ENCODE data around the gene PARVA.
"Not testable (repeated sequence)": the region's sequence is repeated elsewhere in the genome, so short reads cannot be mapped to it uniquely, and the experiment has no call there.

Gene PARVA, protein sequence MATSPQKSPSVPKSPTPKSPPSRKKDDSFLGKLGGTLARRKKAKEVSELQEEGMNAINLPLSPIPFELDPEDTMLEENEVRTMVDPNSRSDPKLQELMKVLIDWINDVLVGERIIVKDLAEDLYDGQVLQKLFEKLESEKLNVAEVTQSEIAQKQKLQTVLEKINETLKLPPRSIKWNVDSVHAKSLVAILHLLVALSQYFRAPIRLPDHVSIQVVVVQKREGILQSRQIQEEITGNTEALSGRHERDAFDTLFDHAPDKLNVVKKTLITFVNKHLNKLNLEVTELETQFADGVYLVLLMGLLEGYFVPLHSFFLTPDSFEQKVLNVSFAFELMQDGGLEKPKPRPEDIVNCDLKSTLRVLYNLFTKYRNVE

GRCh38 chr11:12377106-12377823 is at the start of gene PARVA:
Gene PARVA (plus strand): TSS chr11:12377571. CDS start chr11:12377648, 77 bp downstream.
- DNase-seq: no peak

DNA sequence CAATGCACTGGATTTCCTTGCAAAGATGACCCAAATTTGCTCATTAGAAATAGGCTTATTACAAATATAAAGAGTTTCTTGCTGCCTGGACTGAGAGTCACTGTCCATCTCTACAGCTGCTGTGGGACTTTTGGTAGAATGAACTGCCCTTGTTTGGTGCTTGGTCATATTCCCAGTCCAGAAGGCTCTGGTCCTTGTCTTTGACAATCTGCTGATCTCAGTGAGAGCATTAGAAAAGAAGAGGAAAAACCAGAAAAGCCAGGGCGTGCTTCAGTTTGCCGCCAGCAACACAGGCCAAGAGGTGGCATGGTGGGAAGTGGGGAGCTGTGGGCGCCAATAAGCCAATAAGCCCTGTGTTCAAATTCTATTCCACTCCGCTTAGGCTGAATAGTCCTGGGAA is 48.2 kb upstream of the PARVA start:
- no peak for DNase-seq

GRCh38 chr11:12329797-12330196 is 47.6 kb upstream of the PARVA start:
- DNase-seq: no peak

- no peak for DNase-seq
Observed at GRCh38 chr11:12330485-12331231, 46.7 kb upstream of the PARVA start.

- peak in 1 of 2 experiments; percentile 84 for DNase-seq
Observed at GRCh38 chr11:12331239-12331874, 46.0 kb upstream of the PARVA start.

DNA sequence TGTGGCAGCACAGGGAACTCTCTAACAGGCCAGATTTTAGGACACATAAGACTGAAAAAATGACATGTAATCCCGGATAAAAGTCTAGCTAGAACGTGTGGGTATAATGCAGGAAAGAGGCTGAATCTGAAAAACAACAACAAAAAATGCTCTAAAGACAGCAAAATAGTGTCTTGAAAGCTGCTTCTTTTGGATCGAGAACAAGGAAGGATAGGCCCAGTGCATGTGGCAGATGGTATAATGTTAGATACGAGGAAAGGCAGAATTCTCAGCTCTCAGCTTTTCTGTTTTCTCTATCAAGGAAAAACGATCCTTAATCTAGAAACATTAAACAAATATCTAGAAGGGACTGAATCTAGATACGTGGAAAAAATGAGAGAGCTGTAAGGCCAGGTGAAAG is 33.8 kb upstream of the PARVA start:
- no peak for DNase-seq

- DNase-seq: no peak
Observed at GRCh38 chr11:12353534-12353933, 23.8 kb upstream of the PARVA start.

DNA sequence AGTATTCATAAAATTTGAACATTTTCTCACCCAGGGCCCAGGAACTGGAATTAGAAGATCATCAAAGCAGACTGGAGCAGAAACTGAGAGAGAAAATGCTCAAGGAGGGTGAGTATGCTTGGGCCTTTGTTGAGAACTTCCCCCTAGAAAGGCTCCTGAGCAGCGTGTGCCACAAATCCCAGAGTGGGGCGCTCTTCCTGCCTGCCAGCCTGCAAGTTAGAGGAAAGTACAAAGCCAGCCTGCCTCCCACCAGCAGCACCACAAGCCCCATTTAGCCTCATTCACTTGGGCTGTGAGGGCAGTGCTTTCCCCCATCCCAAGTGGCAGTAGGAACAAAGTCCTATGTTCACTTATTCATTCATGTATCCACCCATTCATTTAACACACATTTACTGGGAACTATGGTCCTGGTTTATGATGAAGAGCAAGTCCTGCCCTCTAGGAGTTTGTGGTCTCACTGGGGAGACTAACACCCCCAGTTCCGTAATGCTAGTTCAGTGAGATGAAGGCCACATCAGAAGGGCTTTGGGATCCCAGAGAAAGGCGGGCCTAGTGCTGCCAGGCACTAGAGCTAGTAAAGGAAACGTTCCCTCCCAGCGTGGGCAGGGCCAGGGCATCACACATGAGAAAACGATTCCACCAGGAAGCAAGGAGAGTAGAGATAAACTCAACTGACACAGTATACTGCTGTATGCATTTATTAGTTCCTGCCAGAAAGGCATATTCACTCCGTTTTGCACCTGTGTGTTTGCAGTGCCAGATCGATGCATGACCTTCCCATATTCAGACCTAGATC is 22.4 kb upstream of the PARVA start:
- DNase-seq: no peak

DNA sequence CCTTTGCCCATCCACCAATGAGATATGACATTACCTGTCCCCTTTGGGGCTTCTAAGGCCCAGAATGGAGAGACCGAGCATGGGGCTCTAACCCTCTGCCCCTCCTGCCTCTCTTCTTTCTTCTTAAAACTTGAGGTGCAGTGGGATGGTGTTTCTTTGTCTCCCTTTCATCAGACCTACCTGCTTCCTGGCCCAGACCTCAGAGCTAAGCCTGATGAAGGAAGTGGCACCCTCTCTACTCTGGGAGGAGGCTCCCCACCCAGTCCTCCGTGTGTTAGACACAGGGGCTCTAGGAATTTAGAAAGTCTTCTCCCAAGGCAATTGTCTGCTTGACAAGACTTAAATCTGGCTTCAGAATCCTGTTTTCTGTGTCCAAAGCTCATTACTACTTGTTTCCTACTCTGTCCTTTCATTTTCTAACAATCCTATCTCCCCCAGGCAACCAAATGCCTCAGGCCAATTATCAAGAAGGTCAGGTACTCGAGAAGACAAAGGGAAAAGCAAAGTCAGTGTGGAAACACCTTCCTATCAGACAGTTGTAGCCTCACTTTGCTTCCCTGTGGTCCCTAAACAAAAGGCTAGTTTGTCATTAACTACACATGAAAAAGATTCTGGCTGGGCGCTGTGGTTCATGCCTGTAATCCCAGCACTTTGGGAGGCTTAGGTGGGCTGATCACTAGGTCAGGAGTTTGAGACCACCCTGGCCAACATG is 20.3 kb upstream of the PARVA start:
- no peak for DNase-seq

- DNase-seq: not testable (repeated sequence)
Observed at GRCh38 chr11:12357697-12358096, 19.7 kb upstream of the PARVA start.

DNA sequence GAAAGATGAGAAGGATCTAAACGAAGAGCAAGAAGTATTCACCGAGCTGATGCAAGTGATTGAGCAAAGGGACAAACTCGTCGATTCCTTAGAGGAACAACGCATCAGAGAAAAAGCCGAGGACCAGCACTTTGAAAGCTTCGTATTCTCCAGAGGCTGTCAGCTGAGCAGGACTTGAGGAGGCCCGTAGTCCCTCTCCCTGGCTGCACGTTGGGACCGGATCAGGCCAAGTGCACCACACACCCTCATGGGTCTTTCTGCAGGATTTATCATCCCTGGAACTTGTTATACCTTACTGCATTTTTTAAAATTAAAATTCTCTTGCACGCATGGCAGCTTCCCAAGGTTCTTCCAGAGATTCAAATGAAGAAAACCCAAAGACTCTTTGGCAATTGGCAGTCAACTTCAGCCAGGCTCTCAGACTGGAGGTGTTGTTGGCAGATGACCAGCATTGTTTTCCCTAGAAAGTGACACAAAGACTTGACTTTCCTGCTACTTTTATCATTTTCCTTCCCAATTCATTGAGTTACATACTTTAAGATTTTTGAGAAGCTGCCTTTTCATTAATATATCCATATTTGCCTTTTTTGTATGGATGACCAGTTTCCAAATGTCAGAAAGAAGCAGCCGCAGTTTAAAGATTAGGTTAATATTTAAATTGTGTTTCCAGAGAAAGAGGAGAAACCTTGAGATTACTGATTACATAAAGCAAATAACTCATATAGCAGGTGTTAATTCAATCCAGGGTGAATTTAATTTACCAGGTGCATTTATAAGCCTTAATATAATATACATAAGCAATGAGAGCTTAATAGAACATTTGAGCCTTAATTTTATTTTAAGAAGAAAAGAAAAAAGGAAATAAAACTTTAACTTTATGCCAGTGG is 18.8 kb upstream of the PARVA start:
- no peak for DNase-seq

DNA sequence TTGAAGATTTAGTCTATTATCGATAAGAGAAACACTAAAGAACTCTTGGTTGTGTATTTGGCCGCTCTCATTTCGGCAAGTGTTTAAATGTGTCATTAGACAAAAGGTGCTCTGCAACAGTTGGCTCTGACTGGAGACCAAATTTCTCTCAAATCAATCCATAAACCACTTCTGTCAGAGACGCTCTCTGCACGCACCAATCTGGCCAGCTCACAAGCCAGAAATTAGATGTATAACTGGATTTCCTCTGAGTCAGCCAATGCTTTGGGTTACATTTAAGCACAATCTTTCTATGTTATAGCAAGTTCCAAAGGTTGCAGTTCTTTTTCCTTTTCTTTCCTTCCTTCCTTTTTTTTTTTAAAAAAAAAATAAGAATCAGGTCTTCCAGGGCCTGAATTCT is 17.6 kb upstream of the PARVA start:
- no peak for DNase-seq

DNA sequence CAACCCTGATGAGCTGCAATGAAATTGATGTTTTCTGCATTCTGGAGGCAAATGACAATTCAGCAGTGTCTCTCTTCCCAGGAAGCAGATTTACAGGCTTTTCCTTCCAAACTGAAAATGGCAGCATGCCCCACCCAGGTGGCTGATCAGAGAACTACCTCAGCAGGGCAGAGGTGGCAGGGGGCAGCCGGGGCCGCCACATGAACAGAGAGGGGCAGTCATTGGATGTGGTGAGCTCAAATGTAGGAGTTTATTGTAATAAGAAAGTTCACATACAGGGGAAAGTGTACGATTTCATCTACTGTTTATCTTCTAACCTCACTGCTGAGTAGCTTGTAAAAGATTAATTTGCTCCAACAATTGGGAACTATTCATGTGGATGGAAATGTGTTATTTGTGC is 15.7 kb upstream of the PARVA start:
- no peak for DNase-seq

GRCh38 chr11:12362857-12363256 is 14.5 kb upstream of the PARVA start:
- no peak for DNase-seq

- DNase-seq: no peak
Observed at GRCh38 chr11:12363373-12363772, 14.0 kb upstream of the PARVA start.

- DNase-seq: not testable (repeated sequence)
Observed at GRCh38 chr11:12365965-12366575, 11.3 kb upstream of the PARVA start.

DNA sequence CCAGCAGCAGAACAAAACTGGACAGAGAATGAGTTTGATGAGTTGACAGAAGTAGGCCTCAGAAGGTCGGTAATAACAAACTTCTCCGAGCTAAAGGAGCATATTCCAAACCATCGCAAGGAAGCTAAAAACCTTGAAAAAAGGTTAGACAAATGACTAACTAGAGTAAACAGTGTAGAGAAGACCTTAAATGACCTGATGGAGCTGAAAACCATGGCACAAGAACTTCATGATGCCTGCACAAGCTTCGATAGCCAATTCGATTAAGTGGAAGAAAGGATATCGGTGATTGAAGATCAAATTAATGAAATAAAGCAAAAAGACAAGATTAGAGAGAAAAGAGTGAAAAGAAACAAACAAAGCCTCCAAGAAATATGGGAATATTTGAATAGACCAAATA is 10.3 kb upstream of the PARVA start:
- not testable (repeated sequence) for DNase-seq

DNA sequence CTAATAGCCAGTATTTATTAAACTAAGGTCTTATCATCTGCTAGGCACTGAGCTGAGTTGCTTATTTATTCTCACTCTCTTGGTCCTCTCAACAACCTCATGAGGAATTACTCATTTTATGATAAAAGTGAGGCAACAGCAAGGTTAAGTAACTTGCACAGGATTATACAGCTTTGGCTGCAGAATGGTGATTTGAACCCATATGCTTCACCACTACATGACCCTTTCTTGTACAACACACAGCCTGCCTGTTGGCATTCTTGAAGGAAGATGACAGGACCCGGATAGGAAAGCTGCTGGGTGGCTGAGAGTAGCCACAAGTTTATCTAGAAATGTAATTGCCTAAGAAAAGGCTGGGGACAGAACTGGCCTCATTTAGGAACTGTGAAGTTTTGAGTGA is 5.3 kb upstream of the PARVA start:
- no peak for DNase-seq

DNA sequence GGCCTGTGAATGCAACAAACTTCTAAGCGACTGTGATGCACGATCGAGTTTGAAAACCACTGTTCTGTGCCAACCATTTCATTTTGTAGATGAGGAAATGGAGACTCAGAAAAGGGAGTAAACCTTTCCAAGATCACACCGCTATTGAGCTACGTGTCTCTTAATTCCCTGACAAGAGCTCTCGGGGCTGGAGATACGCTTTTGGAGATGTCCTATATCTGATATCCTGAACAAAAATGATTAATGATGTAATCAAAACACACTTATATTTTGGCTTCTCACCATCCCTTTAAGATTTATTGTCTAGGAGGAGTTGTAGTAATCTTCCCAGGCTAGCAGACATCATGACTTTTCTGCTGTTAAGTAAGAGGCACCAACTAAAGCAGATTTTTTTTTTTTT is 1.7 kb upstream of the PARVA start:
- DNase-seq: no peak
